ENCODE data around the gene PGA3. TPM values are rescaled to one million over a fixed set of nuclear protein-coding genes. Genes with fewer than 3 reads are reported as not detected.

PGA3 gene
- polyA plus RNA-seq, 1 experiment: not detected

DNA sequence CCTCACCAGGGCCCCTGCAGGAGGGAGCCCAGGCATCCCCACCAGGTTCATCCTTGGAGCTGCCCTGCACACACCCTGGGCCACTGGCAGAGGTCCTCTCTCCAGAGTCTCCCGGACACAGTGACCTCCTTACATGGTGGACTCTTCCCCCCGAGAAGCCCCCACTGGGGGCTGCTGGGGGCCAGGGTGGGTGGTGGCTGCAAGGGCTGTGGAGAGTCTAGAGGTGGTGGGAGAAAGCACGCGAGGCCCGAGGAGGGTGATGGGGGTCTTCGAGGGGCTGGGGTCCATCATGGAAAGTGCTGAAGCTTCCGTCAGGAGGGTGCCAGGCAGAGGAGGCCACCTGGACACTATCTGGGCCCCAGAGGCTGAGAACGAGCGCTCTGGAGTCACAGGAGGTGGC, 55.2 kb downstream of the PGA3 start:
- CTCF ChIA-PET: interaction anchor here (2.8 kb wide), 1 partner anchor 36 kb away, joined by 9 read pairs; the partner anchor contains the start of gene VWCE
- TF ChIP-seq CTCF (IDR thresholded peaks at IDR 0.05; ENCODE audit: insufficient read depth, low read depth, low read length): no peak
- Histone ChIP-seq H3K36me3 (ENCODE audit: control insufficient read depth, insufficient read depth, low read length) (no peaks in the 10 kb centered on the region), H3K4me3 (ENCODE audit: low read depth, low read length) (no peak overlapping the region), H3K27me3 (ENCODE audit: control insufficient read depth, insufficient read depth, low read length) (no peaks in the 10 kb centered on the region)
- POLR2A ChIA-PET: no interaction called here
- no peak for DNase-seq (ENCODE audit: low read depth)

GRCh38 chr11:61259363-61259762, 56.0 kb downstream of the PGA3 start:
- POLR2A ChIA-PET: no interaction called here
- Histone ChIP-seq H3K4me3 (ENCODE audit: low read depth, low read length) (no peak overlapping the region), H3K27me3 (ENCODE audit: control insufficient read depth, insufficient read depth, low read length) (no peaks in the 10 kb centered on the region), H3K36me3 (ENCODE audit: control insufficient read depth, insufficient read depth, low read length) (no peaks in the 10 kb centered on the region)
- DNase-seq (ENCODE audit: low read depth): no peak
- CTCF ChIA-PET: interaction anchor here (2.8 kb wide), 1 partner anchor 35 kb away, joined by 9 read pairs; the partner anchor contains the start of gene VWCE
- TF ChIP-seq CTCF (IDR thresholded peaks at IDR 0.05; ENCODE audit: insufficient read depth, low read depth, low read length): no peak

Other genes with a start within 250 kb of the PGA3 start
- gene CD6, start 231.8 kb upstream of the PGA3 start, polyA plus RNA-seq (2011; rRNA removed): not detected in 2 replicates
- gene CD5, start 101.0 kb upstream of the PGA3 start, polyA plus RNA-seq (2011; rRNA removed): not detected in 2 replicates
- gene VPS37C, start 42.1 kb upstream of the PGA3 start, polyA plus RNA-seq (2011; rRNA removed): 8.9 and 17.5 TPM in 2 replicates
- gene PGA4, start 18.8 kb downstream of the PGA3 start, polyA plus RNA-seq (2011; rRNA removed): not detected in 2 replicates
- not detected in 2 replicates for gene PGA5, start 37.7 kb downstream of the PGA3 start, polyA plus RNA-seq (2011; rRNA removed)
- gene VWCE, start 91.8 kb downstream of the PGA3 start, polyA plus RNA-seq (2011; rRNA removed): 0.96 and 1.4 TPM in 2 replicates
- gene DDB1, start 129.6 kb downstream of the PGA3 start, polyA plus RNA-seq (2011; rRNA removed): 265 and 281 TPM in 2 replicates
- gene TKFC, start 129.7 kb downstream of the PGA3 start, polyA plus RNA-seq (2011; rRNA removed): 23.9 and 37.6 TPM in 2 replicates
- gene CYB561A3, start 158.4 kb downstream of the PGA3 start, polyA plus RNA-seq (2011; rRNA removed): 32.9 and 91.3 TPM in 2 replicates
- gene TMEM138, start 158.9 kb downstream of the PGA3 start, polyA plus RNA-seq (2011; rRNA removed): 55.6 and 73.9 TPM in 2 replicates
- 27.3 and 29.2 TPM in 2 replicates for gene TMEM216, start 189.1 kb downstream of the PGA3 start, polyA plus RNA-seq (2011; rRNA removed)
- 35.4 and 36.2 TPM in 2 replicates for gene CPSF7, start 226.5 kb downstream of the PGA3 start, polyA plus RNA-seq (2011; rRNA removed)
- 67.7 and 81.1 TPM in 2 replicates for gene SDHAF2, start 226.6 kb downstream of the PGA3 start, polyA plus RNA-seq (2011; rRNA removed)

Data from BJ (cell line).